Measurements from ENCODE around the gene GLB1L. TPM values are rescaled to one million over a fixed set of nuclear protein-coding genes. Genes with fewer than 3 reads are reported as not detected.
"Not testable (repeated sequence)": the region's sequence is repeated elsewhere in the genome, so short reads cannot be mapped to it uniquely, and the experiment has no call there.

Gene GLB1L
- 3.5 and 4.6 TPM in 2 replicates for total RNA-seq
- polyA plus RNA-seq (2012): 7.6 TPM

GRCh38 chr2:219245148-219245898, at the start of gene GLB1L, which contains the start of gene STK16:
GLB1L (minus strand) TSS chr2:219245444; CDS start chr2:219243573, 1,871 bp downstream.
STK16 (plus strand) TSS chr2:219245479; CDS start chr2:219246000, 521 bp downstream.
- peak; percentile 95 for DNase-seq (ENCODE audit: low read depth)

GRCh38 chr2:219294356-219295351, 49.4 kb upstream of the GLB1L start:
- peak; percentile 77 for DNase-seq (ENCODE audit: low read depth)

- DNase-seq (ENCODE audit: low read depth): peak; percentile 38
These were observed 48.5 kb upstream of the GLB1L start for GRCh38 chr2:219293736-219294231.

- DNase-seq (ENCODE audit: low read depth): no peak
These were observed 47.4 kb upstream of the GLB1L start for GRCh38 chr2:219292616-219293015.

GRCh38 chr2:219291910-219292490, 46.8 kb upstream of the GLB1L start:
- no peak for DNase-seq (ENCODE audit: low read depth)

GRCh38 chr2:219291394-219291793, 46.1 kb upstream of the GLB1L start:
- no peak for DNase-seq (ENCODE audit: low read depth)

- no peak for DNase-seq (ENCODE audit: low read depth)
These were observed 45.3 kb upstream of the GLB1L start for GRCh38 chr2:219290381-219291171.

- DNase-seq (ENCODE audit: low read depth): peak; percentile 82
These were observed 44.5 kb upstream of the GLB1L start for GRCh38 chr2:219289537-219290361.

GRCh38 chr2:219289195-219289536, 43.9 kb upstream of the GLB1L start:
- no peak for DNase-seq (ENCODE audit: low read depth)

GRCh38 chr2:219287580-219288265, 42.5 kb upstream of the GLB1L start:
- DNase-seq (ENCODE audit: low read depth): no peak

- not testable (repeated sequence) for DNase-seq (ENCODE audit: low read depth)
These were observed 41.8 kb upstream of the GLB1L start for GRCh38 chr2:219287116-219287440.

GRCh38 chr2:219286436-219287115, 41.3 kb upstream of the GLB1L start:
- DNase-seq (ENCODE audit: low read depth): peak; percentile 89

- peak; percentile 65 for DNase-seq (ENCODE audit: low read depth)
These were observed 40.7 kb upstream of the GLB1L start for GRCh38 chr2:219285894-219286425.

- DNase-seq (ENCODE audit: low read depth): no peak
These were observed 40.1 kb upstream of the GLB1L start for GRCh38 chr2:219285373-219285735.

- no peak for DNase-seq (ENCODE audit: low read depth)
These were observed 39.5 kb upstream of the GLB1L start for GRCh38 chr2:219284501-219285372.

- DNase-seq (ENCODE audit: low read depth): no peak
These were observed 37.8 kb upstream of the GLB1L start for GRCh38 chr2:219282943-219283581.

- DNase-seq (ENCODE audit: low read depth): no peak
These were observed 37.1 kb upstream of the GLB1L start for GRCh38 chr2:219282375-219282774.

Data from myocyte (in vitro differentiated cells).